Measurements from ENCODE around the gene PMFBP1.

PMFBP1 gene

GRCh38 chr16:72187551-72187950 is 15.6 kb upstream of the PMFBP1 start:
- DNase-seq = no peak

- DNase-seq = no peak
Observed at GRCh38 chr16:72182976-72183375, 11.0 kb upstream of the PMFBP1 start.

- DNase-seq = no peak
Observed at GRCh38 chr16:72179204-72179970, 7.4 kb upstream of the PMFBP1 start.

GRCh38 chr16:72174726-72175125 is 2.8 kb upstream of the PMFBP1 start:
- no peak for DNase-seq

GRCh38 chr16:72173997-72174396 is 2.0 kb upstream of the PMFBP1 start:
- no peak for DNase-seq

- no peak for DNase-seq
Observed at GRCh38 chr16:72171236-72171635, 719 bp downstream of the PMFBP1 start.

- DNase-seq = no peak
Observed at GRCh38 chr16:72169708-72170107, 2.2 kb downstream of the PMFBP1 start.

- DNase-seq = no peak
Observed at GRCh38 chr16:72168365-72168764, 3.6 kb downstream of the PMFBP1 start.

GRCh38 chr16:72166954-72167561 is 4.9 kb downstream of the PMFBP1 start:
- DNase-seq = no peak

GRCh38 chr16:72166151-72166550 is 5.8 kb downstream of the PMFBP1 start:
- no peak for DNase-seq

GRCh38 chr16:72164691-72165090 is 7.3 kb downstream of the PMFBP1 start:
- DNase-seq = no peak

- no peak for DNase-seq
Observed at GRCh38 chr16:72162105-72162692, 9.8 kb downstream of the PMFBP1 start.

- no peak for DNase-seq
Observed at GRCh38 chr16:72159801-72160200, 12.2 kb downstream of the PMFBP1 start.

GRCh38 chr16:72159386-72159785 is 12.6 kb downstream of the PMFBP1 start:
- no peak for DNase-seq

GRCh38 chr16:72149676-72150464 is 22.1 kb downstream of the PMFBP1 start:
- DNase-seq = no peak

GRCh38 chr16:72142476-72142875 is 29.5 kb downstream of the PMFBP1 start:
- DNase-seq = no peak

- DNase-seq = no peak
Observed at GRCh38 chr16:72139908-72140307, 32.0 kb downstream of the PMFBP1 start.

- no peak for DNase-seq
Observed at GRCh38 chr16:72138064-72138572, 33.8 kb downstream of the PMFBP1 start.

- no peak for DNase-seq
Observed at GRCh38 chr16:72137380-72138063, 34.4 kb downstream of the PMFBP1 start.

GRCh38 chr16:72134507-72134906 is 37.4 kb downstream of the PMFBP1 start:
- DNase-seq = no peak

GRCh38 chr16:72132726-72133125 is 39.2 kb downstream of the PMFBP1 start:
- DNase-seq = no peak

GRCh38 chr16:72131036-72131435 is 40.9 kb downstream of the PMFBP1 start:
- DNase-seq = no peak
